SKM-1 treated with dmso at 0.1 percent for 144 hours (cell line): ENCODE data around the gene ABHD5.
A peak's percentile ranks its signal among the peaks of the same experiment; 100 is the strongest.
"Not testable (repeated sequence)": the region's sequence is repeated elsewhere in the genome, so short reads cannot be mapped to it uniquely, and the experiment has no call there.

Experiments used
- DNase-seq: peaks from one replicate; lab custom pipeline; 2025; ENCODE audit not compliant: unreplicated experiment; lab: John Stamatoyannopoulos, UW

Gene ABHD5

DNA sequence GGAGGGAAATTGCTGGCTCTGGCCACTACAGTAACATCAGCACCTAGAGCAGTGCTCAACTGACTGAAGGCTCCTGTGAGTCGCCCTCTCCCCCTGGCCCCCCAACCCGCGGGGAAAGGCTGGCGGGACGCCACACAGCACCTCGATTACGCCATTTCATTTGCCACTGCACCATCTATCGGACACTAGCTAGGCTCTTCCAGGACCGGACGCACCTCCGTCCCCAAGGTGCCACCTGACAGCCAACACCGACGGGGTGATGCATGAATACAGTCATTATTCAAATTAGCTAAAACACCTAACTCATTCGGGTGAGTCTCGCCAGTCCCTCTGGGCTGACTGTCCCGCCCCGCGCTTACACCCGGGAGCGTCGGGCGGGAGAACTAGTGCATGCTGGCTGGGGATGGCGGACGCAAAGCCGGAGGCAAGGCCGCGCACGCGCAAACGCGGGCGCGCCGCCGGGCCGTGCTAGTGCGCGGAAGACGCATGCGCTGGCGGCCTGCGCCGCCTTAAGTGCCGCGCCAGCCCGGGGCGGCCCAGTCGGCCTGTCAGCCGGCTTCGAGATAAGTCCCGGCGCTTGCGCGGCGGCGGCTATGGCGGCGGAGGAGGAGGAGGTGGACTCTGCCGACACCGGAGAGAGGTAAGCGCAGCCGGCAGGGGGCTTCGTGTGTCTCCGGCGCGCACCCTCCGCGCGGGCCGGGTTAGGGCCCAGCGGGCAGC lies at the start of gene ABHD5:
TSS of gene ABHD5 (plus strand) at position 539 of the 720 bp plus-strand sequence. CDS start at position 594, 55 bp downstream.
- DNase-seq, result peak; percentile 82

DNA sequence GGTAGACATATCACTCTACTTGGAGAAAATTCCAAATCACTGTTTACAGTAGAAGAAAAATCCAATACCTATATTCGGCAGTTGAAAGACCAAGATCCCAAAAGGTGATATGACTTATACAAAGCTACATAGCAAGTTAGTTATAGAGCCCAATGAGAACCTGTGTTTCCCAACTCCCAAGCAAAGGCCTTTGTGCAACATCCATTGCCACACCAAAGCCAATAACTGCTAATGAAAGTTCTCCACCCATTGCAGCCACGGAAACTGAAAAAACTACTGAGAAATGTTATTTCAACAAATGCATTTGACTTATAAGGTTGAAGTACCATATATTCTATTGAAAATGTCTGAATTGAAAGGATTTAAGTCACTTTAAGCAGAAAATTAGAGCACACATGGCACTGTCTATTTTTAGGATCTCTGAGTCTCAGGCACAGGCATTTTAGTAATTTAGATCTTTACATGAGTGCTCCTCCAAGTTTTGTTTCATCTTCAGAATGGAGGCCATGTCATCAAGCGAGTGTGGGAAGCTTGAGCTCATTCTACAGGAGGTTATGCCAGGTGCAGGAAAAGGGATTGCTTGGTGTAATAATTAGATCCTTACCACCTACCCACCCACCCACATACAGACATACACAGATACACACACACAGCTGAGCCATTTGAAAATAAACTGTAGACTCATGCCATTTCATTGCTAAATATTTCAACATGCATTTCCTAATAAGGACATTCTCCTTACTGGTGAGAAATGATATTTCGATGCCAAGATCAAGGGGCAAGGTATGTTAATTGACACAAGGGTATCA lies 49.2 kb upstream of the ABHD5 start:
- DNase-seq, result peak; percentile 62

DNA sequence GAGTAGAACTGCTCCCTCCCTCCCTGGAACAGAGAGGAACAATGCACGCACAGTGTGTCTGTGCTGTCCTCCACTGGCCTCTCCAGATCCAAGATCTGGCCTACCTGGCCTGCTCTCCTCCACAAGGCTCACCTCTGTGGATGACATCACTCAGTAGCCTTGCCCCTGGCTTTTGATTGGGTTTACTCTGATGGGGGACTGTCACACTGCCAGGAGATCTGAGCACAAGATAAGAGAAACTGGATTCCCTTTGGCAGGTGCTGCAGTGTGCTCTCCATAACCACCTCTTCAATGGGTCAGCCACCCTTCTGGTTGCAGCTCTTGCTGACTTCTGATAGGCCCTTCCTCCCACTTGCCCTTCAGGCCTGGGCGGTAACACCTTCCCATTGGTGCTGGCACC lies 46.3 kb upstream of the ABHD5 start:
- DNase-seq, result no peak

DNA sequence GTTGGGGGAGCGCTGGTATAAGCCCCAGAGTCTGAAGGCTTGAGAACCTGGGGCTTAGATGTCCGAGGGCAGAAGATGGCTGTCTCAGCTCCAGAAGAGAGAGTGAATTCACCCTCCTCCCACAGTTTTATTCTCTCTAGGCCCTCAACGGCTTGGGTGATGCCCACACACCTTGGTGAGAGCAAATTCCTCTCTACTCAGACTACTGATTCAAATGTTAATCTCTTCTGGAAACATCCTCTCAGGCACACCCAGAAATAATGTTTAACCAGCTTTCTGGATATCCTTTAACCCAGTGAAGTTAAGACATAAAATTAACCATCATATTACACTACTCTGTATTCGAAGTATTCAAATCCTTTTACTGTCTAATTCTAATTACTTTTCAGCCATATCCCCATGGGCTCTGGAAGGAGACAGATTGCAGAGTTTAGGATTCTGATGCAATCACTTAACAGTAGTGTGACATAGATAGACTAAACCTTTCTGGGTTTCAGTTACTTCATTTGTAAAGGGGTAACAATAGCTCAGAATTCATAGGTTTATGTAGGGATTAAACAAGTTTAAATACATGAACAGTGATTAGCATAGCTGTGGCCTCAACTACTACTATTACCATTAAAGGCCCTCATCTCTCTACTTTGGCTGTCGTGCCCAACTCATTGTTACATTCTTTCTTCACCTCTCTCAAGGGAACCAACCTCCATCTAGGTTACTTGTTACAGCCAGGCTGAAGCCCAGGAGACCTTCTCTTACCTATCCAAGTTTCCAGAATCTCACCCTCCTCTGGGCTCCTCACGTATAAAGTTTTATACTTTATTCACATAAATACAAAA lies 43.2 kb upstream of the ABHD5 start:
- no peak for DNase-seq

DNA sequence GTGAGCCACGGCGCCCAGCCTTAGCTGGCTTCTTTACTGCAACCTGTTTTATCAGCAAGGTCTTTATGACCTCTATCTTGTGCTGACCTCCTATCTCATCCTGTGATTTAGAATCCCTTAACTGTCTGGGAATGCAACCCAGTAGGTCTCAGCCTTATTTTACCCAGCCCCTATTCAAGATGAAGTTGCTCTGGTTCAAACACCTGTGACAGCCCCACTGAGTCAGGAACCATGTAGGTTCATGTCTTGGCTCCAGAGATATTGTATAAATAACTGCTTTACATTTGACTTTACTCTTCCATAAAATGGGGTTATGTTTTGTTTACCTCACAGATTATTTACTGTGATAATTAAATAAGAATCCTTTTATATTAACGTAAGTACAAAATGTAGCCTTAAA lies 41.8 kb upstream of the ABHD5 start:
- DNase-seq, result no peak

DNA sequence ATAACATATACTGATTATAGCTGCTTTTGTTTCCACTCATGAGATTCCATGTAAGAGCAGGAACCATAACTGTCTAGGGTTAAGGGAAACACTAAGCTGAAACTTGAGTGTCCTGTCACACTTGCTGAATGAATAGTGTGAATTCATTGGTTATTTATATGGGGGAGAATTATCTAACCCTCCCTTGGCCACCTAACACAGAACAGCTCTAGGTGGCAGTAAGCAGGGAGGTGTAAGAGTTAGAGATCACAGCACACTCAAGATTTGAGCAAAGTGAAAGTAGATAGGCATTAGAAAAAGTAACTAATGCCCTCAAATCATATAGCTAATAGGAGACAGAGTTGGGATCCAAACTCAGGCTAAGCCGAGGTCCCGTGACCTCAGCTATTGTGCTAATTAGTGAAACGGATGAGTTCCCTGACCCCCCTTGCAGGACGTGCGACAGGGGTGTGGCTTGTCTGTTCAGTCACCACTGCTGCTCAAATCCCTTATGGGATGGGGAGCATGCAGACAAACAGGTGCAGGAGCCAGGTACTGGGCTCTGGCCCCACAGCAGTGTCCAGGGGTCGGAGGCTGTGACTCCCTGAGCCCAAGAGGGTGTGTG lies 41.3 kb upstream of the ABHD5 start:
- DNase-seq, result no peak

DNA sequence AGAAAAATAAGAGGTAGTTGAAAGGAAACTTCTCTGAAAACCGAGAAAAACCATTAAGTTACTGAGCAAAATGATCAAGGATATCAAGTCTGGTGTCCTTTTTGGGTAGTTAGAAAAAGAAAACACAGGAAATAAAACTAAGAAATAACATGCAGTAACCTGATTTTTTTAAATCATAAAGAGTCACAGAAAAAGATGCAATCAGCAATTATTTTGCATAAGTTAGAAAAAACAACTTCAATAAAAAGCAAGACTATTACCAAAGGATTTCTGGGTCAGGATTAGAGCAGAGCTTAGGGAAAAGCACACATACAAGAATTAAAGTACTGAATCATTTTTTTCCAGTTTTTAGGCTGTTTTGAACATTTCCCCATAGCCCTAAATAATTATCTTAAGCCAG lies 40.4 kb upstream of the ABHD5 start:
- no peak for DNase-seq

DNA sequence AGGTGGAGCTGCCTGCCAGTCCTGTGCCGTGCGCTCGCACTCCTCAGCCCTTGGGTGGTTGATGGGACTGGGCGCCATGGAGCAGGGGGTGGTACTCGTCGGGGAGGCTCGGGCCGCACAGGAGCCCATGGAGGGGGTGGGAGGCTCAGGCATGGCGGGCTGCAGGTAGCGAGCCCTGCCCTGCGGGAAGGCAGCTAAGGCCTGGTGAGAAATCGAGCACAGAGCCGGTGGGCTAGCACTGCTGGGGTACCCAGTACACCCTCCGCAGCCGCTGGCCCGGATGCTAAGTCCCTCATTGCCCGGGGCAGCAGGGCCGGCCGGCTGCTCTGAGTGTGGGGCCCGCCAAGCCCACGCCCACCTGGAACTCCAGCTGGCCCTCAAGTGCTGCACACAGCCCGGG lies 34.3 kb upstream of the ABHD5 start:
- DNase-seq, result not testable (repeated sequence)

DNA sequence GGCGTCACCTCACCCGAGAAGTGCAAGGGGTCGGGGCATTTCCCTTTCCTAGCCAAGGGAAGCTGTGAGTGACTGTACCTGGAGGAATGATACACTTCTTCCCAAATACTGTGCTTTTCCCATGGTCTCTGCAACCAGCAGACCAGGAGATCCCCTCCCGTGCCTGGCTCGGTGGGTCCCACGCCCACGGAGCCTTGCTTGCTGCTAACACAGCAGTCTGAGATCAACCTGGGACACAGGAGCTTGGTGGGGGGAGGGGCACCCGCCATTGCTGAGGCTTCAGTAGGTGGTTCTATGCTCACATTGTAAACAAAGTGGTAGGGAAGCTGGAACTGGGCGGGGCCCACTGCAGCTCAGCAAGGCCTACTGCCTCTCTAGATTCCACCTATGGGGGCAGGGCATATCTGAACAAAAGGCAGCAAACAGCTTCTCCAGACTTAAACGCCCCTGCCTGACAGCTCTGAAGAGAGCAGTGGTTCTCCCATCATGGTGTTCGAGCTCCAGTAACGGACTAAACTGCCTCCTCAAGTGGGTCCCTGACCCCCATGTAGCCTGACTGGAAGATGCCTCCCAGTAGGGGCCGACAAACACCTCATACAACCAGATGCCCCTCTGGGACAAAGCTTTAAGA lies 31.4 kb upstream of the ABHD5 start:
- no peak for DNase-seq

DNA sequence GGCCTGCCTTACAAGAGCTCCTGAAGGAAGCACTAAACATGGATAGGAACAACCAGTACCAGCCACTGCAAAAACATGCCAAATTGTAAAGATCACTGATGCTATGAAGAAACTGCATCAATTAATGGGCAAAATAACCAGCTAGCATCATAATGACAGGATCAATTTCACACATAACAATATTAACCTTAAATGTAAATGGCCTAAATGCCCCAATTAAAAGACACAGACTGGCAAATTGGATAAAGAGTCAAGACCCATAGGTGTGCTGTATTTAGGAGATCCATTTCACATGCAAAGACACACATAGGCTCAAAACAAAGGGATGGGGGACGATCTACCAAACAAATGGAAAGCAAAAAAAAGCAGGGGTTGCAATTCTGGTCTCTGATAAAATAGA lies 29.4 kb upstream of the ABHD5 start:
- DNase-seq, result not testable (repeated sequence)

DNA sequence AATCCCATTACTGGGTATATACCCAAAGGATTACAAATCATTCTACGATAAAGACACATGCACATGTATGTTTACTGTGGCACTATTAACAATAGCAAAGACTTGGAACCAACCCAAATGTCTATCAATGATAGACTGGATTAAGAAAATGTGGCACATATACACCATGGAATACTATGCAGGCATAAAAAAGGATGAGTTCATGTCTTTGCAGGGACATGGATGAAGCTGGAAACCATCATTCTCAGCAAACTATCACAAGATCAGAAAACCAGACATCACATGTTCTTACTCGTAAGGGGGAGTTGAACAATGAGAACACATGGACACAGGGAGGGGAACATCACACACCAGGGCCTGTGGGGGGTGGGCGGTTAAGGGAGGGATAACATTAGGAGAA lies 25.7 kb upstream of the ABHD5 start:
- not testable (repeated sequence) for DNase-seq

DNA sequence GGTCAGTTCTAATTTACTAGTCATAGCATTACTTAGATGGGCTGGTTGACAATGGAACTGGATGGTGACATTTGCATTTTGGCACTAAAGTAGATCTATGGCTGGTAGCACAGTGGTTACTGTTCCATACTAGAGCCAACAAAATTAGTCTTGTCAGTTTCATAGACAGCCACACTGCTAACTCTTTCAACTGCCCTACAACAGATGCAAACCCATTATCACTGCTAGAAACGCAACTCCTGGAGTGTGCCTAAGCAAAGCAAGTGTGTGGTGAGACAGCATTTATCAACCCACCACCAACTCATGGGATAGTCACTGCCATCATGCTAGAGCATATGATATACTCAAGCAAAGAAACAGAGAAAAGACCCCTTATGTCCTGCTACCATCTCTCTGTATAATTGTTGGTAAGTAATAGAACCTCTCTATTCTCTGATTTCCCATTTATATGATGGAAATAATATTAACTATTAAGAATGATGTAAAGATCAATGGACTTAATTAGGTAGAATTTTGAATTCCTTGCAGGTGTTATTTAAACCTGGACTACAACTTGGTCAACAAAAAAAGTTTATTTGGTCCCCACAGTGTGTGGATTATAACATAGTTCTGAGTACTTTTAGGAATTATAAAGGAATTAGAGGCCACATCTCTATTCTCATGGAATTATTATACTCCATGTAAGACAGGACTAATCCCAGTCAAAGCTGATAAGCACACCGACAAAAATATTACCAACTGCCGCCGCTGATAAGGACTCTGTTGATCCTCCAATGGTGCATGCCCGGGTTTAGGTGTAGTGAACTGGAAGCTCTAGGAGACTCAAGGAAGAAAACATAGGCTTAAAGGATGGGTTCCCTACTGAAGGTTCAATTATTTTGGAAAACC lies 19.9 kb upstream of the ABHD5 start:
- no peak for DNase-seq

DNA sequence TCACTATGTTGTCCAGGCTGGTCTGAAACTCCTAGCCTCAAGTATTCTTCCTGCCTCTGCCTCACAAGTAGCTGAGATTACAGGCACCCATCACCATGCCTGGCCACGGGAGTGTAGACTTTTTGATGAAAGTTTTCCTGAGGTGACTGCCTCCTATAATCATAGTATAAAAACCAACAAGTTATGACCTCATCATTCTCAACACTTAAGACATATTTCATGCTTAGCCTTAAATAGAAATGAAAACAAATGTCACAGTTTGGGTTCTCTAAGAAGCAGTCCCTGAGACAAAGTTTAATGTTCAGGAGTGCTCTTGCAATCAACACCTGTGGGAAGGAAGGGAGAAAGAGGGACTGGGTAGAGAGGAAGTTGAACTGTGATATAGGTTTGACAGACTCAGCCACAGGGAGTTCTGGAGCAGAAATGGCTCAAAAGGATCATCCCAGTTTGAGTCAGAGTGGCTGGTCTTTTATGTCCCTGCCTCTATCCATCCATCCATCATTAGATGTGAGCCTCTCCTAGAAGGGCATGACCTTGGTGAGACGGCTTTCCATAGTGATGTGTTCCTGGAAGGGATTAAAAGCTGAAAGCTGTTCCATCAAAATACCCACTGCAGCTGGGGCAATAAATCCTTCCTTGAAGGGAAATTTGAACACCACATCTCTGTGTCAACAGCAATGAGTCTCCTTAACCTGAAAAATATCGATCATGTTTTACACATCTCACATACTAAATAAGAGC lies 16.2 kb upstream of the ABHD5 start:
- DNase-seq, result no peak

DNA sequence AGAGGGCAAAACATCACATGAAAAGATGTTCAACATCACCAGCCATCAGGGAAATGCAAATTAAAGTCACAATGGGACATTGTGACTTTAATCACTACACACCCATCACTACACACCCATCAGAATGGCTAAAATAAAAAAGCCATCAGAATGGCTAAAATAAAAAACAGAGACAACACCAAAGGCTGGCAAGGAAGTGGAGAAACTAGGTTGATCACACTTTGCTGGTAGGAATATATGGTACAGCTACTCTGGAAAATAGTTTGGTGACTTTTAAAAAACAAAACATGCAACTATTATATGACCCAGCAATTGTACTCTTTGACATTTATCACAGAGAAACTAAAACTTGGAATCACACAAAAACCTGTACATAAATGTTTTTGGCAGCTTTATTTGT lies 15.1 kb upstream of the ABHD5 start:
- no peak for DNase-seq

DNA sequence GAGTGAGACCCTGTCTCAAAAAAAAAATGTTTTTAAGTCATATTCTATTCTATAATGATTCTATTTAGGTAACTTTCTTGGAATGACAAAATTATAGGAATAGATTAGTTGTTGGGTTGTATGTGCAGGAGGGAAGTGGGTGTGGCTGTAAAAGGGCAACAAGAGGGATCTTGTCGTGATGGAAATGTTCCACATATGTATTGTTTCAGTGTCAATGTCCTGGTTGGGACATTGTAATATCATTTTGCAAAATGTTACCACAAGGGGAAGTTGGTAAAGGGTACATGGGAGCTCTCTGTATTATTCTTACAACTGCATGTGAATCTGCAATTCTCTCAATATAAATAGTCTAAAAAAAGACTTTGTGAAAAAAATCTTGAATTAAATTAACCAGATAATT lies 14.3 kb upstream of the ABHD5 start:
- peak; percentile 55 for DNase-seq

DNA sequence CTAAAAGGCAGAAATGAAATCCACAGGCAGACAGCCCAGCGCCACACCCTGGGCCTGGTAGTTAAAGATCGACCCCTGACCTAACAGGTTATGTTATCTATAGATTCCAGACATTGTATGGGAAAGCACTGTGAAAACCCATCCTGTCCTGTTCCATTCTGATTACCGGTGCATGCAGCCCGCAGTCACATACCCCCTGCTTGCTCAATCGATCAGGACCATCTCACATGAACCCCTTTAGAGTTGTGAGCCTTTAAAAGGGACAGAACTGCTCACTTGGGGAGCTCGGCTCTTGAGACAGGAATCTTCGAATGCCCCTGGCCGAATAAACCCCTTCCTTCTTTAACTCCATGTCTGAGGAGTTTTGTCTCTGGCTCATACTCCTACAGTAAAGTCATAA lies 12.4 kb upstream of the ABHD5 start:
- not testable (repeated sequence) for DNase-seq

DNA sequence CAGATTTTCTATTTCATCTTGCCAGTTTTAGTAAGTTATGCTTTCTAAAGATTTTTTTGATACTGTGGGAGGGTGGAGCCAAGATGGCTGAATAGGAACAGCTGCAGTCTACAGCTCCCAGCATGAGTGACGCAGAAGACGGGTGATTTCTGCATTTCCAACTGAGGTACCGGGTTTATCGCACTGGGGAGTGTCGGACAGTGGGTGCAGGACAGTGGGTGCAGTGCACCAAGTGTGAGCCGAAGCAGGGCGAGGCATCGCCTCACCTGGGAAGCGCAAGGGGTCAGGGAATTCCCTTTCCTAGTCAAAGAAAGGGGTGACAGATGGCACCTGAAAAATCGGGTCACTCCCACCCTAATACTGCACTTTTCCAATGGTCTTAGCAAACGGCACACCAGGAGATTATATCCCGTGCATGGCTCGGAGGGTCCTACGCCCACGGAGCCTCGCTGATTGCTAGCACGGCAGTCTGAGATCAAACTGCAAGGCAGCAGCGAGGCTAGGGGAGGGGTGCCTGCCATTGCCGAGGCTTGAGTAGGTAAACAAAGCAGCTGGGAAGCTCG lies 11.8 kb upstream of the ABHD5 start:
- DNase-seq, result not testable (repeated sequence)

DNA sequence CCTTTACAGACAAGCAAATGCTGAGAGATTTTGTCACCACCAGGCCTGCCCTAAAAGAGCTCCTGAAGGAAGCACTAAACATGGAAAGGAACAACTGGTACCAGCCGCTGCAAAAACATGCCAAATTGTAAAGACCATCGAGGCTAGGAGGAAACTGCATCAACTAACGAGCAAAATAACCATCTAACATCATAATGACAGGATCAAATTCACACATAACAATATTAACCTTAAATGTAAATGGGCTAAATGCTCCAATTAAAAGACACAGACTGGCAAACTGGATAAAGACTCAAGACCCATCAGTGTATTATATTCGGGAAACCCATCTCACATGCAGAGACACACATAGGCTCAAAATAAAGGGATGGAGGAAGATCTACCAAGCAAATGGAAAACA lies 9.9 kb upstream of the ABHD5 start:
- not testable (repeated sequence) for DNase-seq

DNA sequence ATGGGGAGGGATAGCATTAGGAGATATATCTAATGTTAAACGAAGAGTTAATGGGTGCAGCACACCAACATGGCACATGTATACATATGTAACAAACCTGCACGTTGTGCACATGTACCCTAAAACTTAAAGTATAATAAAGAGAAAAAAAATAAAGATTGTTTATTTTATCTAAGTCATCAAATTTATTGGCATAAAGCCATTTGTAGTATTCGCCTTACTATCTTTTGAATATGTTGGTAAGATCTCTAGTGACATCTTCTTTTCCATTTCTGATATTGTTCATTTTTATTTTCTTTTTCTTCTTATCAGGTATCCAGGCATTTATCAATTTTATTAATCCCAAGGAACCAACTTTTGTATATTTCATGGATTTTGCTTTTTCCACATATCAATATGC lies 5.8 kb upstream of the ABHD5 start:
- no peak for DNase-seq
